ENCODE data around the gene TM7SF2.
A peak's percentile ranks its signal among the peaks of the same experiment; 100 is the strongest.
"Not testable (repeated sequence)": the region's sequence is repeated elsewhere in the genome, so short reads cannot be mapped to it uniquely, and the experiment has no call there.

TM7SF2 gene

DNA sequence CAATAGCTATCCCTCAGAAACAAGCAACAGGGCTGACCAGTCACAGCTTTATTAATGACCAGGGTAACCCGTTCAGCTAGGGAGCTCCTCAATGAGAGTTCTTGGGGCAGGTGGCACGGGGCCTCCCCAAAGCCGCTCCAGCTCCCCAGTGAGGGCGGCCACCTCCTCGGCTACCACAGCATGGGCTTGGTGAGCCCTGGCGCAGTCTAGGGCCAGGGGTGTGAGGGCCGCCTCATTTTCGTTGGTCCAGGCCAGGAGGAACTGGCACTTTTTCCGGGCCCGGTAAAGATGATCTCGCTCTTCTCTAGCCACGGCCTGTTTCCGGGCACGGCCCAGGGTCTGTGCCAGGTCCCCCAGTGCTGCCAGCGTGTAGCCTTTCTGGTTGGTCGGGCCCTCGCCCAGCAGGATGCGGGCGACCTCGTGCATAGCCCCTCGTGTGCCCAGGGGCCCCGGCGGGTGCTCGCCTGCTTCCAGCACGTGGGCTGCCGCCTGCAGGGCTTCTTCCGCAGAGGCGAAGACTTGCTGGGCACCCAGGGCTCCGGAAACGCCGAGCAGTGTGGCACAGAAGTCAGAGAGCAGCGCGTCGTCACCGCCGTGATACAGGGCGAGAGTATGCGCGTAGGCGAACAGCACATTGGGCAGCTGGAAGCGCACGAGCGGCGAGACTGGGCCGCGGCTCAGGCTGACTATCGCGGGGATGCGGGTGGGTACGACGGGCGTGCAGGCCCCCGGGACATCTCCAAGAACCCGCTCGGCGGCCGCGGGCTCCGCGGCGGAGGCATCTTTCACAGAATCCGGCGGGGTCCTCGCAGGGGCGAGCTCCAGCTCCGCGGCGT lies 4.9 kb downstream of the TM7SF2 start:
- DNase-seq, result peak; percentile 63

DNA sequence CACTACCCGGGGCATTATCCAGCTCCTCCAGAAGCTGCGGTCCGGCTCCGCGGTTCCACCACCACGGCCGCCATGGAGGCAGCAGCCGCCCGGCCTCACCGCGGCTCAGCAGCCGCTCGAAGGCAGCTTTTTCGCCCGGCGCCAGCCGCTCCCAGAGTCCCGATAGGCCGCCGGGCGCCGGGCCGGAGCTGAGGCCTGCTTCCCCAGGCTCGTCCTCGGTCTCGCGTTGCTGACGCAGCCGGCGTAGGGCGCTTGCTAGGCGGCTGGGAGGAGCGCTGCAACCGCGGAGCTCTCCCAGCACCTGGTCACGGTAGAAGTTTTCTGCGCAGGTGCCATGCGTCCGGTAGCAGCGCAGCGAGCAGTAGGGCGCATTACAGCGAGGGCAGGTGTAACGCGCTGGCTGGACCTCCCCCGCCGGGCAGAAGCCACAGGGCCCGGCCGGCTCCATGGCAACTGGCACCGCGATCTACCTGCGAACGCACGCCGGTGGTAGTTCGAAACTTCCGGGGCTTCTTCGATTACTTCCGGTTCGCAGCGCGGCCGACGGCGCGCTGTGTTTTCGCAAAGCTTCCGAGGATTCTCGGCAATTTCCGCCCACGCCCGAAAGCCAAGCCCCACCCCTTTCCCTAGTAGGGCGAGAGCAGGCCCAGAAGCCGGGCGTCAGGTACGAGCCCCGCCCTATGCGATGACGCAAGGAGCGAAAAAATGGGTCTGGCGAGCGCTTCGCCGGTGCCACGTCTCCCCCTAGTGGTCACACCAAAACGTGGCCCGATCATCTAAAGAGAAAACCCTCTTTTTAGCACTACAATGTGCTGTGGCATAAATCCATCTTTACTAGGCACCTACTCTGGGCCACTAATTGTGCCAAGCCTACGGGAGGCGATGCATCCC lies 5.8 kb downstream of the TM7SF2 start, which contains the start of gene ZNHIT2:
Gene ZNHIT2 (minus strand): TSS at position 496 of the 891 bp plus-strand sequence. CDS start 48 bp downstream, at position 448.
- peak; percentile 99 for DNase-seq

- no peak for DNase-seq
Measured at GRCh38 chr11:65118097-65118837, 6.6 kb downstream of the TM7SF2 start.

- DNase-seq, result not testable (repeated sequence)
Measured at GRCh38 chr11:65118891-65119669, 7.4 kb downstream of the TM7SF2 start.

- no peak for DNase-seq
Measured at GRCh38 chr11:65119670-65119995, 8.0 kb downstream of the TM7SF2 start.

DNA sequence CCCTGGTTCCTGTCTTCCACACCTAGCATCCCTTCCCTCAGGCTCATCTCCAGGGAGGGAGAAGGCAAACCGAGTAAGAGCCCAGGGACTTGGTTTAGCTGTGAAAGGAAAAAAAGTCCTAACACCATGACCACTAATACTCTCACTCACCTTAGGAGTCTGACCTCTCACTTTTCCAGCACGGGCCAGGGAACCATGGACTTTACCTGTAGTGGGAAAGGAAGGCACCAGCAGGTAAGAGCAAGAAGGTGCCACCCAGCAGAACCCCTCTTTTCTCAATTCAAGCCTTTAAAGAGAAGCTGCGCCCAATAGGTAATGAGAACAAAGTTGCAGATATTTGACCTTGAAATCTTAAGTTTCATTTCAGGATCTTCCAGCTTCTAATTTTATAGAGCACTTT lies 9.2 kb downstream of the TM7SF2 start:
- DNase-seq, result no peak

DNA sequence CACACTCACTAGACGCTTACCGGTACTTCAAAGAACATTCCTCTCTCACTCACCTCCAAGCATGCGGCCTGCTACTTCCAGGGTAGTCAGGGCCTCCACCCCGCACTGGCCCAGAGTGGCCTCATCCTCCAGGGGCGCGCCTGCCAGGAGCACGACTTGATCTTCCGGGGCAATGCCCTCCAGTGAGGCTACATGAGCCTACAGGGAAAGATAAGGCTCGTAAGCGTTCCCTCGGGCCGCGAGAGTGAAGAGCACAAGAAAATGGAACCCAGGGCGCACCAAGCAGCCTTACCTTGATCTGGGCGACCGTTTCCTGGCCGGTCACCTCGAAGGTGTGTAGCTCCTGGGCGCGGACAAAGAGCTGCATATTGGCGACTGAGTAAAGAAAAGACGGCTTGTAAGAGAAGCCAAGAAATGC lies 9.8 kb downstream of the TM7SF2 start:
- peak; percentile 61 for DNase-seq

DNA sequence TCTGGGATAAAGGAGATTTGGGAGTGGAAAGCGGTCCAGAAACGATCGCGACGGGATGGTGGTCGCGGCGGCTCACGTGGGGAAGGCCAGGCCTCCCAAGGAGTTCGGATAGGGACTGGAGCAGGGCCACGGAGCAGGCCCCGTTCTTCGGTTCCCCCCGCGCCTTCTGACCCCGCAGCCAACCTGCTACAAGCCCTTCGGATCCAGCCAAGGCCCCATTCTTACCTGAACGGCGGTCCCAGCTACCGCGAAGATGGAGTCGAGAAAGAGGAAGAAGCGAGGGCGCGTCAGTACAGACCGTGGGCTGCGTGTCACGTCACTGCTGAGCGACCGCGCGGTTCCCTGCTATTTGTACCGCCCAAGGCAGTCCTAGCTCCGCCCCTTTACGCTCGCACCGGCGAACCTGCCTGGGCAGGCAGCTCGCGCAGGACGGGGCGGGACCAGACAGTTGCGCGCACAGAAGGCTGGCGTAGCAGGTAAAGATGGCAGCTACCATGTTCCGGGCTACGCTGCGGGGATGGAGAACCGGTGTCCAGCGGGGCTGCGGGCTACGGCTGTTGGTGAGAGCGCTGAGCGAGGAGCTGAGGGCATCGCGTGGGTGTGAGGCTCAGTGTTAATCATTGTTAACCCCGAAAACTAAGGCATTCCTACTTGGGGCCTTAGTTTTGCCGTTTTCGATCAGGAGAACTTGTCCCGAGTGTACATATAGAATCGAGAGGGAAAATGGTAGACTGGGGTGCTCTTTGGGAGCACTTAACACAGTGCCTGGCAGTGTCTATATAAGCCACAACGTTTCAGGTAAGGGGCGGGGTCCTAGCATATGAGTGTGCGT lies 10.4 kb downstream of the TM7SF2 start, which contains the start of the genes FAU and MRPL49:
Gene FAU (minus strand): TSS at position 270 of the 832 bp plus-strand sequence. CDS start 321 bp downstream, outside the sequence.
Gene MRPL49 (plus strand): TSS at position 457 of the 832 bp plus-strand sequence. CDS start 26 bp downstream, at position 483.
- DNase-seq, result peak; percentile 100

- DNase-seq, result no peak
Measured at GRCh38 chr11:65124480-65125196, 13.0 kb downstream of the TM7SF2 start.

DNA sequence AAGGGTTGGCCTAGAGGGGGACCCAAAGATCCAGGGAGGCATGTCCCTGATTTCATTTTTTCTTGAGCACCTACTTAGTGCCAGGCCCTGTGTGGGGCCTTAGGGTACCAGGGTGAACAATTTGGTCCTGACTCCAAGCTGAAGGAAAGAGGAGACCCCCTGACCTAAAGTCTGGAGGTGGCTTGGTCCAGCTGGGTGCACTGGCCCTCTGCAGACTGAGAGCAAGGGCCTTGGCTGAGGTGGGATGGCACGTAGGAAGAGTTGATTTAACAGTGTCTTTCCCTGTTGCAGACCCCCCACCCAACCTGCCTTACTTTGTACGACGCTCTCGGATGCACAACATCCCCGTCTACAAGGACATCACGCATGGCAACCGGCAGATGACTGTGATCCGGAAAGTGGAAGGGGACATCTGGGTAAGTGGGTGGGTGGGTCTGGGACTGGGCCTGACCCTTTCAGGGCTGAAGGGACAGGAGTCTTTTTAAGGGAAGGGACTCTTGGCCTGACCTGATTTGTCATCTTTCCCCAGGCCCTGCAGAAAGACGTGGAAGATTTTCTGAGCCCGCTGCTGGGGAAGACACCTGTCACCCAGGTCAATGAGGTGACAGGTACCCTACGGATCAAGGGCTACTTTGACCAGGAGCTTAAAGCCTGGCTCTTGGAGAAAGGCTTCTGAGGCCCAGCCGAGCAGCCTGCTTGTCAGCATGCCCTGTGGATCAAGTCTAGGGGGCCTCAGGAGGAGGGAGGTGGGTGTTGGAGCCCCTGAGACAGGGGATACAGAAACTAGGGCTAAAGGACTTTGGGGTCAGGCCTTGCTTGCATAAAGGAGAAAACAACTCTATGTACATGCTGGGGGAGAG lies 13.8 kb downstream of the TM7SF2 start:
- DNase-seq, result no peak

- DNase-seq, result no peak
Measured at GRCh38 chr11:65126624-65127274, 15.1 kb downstream of the TM7SF2 start.

DNA sequence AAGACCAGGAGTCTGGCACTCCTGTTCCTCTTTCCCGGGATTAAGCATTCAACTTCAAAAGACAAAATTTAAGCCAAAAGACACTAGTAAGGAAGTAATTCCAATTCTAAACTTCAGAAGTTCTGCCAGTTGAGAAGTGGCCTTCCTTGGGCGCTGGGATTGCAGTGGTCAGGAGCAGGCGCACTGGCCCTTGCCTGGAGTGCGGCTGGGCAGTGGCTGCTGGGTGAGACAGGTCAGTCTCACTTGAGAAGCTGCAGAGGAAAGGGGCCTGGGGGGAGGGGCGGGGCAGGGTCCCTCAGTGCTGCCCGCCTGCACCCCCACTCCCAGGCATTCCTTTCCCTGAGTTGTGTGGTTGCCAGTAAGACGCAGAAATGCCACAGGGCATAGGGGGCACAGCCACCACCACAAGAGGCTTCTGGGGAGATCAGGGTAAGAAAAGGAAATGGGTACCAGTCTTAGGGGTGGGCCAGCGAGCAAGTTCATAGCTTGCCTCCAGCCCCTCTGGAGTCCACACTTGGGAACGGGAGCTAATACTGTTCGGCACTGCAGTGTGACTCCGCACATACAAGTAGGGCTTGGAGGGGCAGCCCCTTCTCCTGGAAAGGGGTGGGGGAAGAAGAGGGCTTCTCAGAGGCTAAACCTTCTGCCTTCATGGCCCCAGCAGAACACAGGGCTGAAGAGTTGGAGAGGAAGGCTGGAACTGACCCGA lies 16.0 kb downstream of the TM7SF2 start:
- no peak for DNase-seq

GRCh38 chr11:65128182-65129145 lies 16.8 kb downstream of the TM7SF2 start:
- no peak for DNase-seq

- DNase-seq, result no peak
Measured at GRCh38 chr11:65129649-65130441, 18.2 kb downstream of the TM7SF2 start.

GRCh38 chr11:65130631-65131416 lies 19.2 kb downstream of the TM7SF2 start:
- DNase-seq, result no peak

Data from hematopoietic multipotent progenitor cell treated with erythropoietin and hydrocortisone succinate and interleukin-3 and kit ligand, for 6 days (in vitro differentiated cells).